OCI-LY7 (cell line): ENCODE results near the gene PTGER4. TPM values are rescaled to one million over a fixed set of nuclear protein-coding genes. Genes with fewer than 3 reads are reported as not detected.

Source experiments
- BruUV-seq: library from RNA; stranded (reverse); fragments of 400-500 nt; replicated peaks from 2 replicates; lab custom pipeline; 2021; lab: Mats Ljungman, UMichigan
- CTCF ChIA-PET: fragments of 300-600 bp; sonication (Branson Sonifier 250); formaldehyde crosslinking; loops from one replicate; lab custom pipeline; 2022; ENCODE audit warnings: antibody characterized with exemption; ENCODE audit not compliant: unreplicated experiment; lab: Charles Lee
- POLR2A ChIA-PET: fragments of 300-600 bp; sonication (Branson Sonifier 250); formaldehyde crosslinking; loops from one replicate; lab custom pipeline; 2022; ENCODE audit warnings: antibody characterized with exemption; lab: Charles Lee
- DNase-seq: peaks from one replicate; pipeline ENCODE4 v3.0.0-alpha.2; 2015; ENCODE audit warnings: low spot score
- H2AFZ ChIP-seq: fragments of 200-600 bp; sonication (generic), shearing (Covaris generic); 2 replicates; pipeline ENCODE4 v1.6.1; 2014; ENCODE audit warnings: mild to moderate bottlenecking, antibody characterized with exemption, low read length, moderate library complexity
- H3K27ac ChIP-seq: fragments of 200-600 bp; sonication (generic); 2 replicates; pipeline ENCODE4 v1.5.1; 2014; ENCODE audit warnings: mixed run types, low read depth, mild to moderate bottlenecking, moderate library complexity, low read length, inconsistent platforms; ENCODE audit not compliant: poor library complexity, severe bottlenecking
- H3K36me3 ChIP-seq: fragments of 200-600 bp; sonication (generic); 2 replicates; pipeline ENCODE4 v1.6.1; 2014; ENCODE audit warnings: mild to moderate bottlenecking, antibody characterized with exemption, low read length, moderate library complexity, mixed read lengths; ENCODE audit not compliant: insufficient read depth
- H3K4me1 ChIP-seq: fragments of 200-600 bp; sonication (generic); 2 replicates; pipeline ENCODE4 v1.5.1; 2014; ENCODE audit warnings: mild to moderate bottlenecking, low read length; ENCODE audit not compliant: insufficient read depth, poor library complexity, severe bottlenecking
- H3K4me2 ChIP-seq: fragments of 200-600 bp; sonication (generic); 2 replicates; pipeline ENCODE4 v1.6.1; 2014; ENCODE audit warnings: mild to moderate bottlenecking, low read length
- H3K4me3 ChIP-seq: fragments of 200-600 bp; sonication (generic); 2 replicates; pipeline ENCODE4 v1.5.1; 2014; ENCODE audit warnings: mild to moderate bottlenecking, low read depth, low read length; ENCODE audit not compliant: poor library complexity, severe bottlenecking
- H3K79me2 ChIP-seq: fragments of 200-600 bp; sonication (generic); 2 replicates; pipeline ENCODE4 v1.6.1; 2016; ENCODE audit warnings: low read depth, mild to moderate bottlenecking, low read length, moderate library complexity, mixed read lengths; ENCODE audit not compliant: insufficient read depth
- H3K9me2 ChIP-seq: fragments of 200-600 bp; sonication (generic); 2 replicates; pipeline ENCODE4 v1.6.1; 2016; ENCODE audit warnings: mild to moderate bottlenecking, low read length, mixed read lengths; ENCODE audit not compliant: insufficient read depth
- H3K9me3 ChIP-seq: fragments of 200-600 bp; sonication (generic); 2 replicates; pipeline ENCODE4 v1.6.1; 2014; ENCODE audit warnings: mild to moderate bottlenecking, mixed run types, low read length, mixed read lengths
- H4K20me1 ChIP-seq: fragments of 200-600 bp; sonication (generic); 2 replicates; pipeline ENCODE4 v1.6.1; 2014; ENCODE audit warnings: mild to moderate bottlenecking, antibody characterized with exemption, low read length, moderate library complexity, mixed read lengths; ENCODE audit not compliant: insufficient read depth
- CTCF ChIP-seq: fragments of 200-600 bp; sonication (generic); conservative IDR thresholded peaks from 2 replicates; pipeline ENCODE4 v1.5.1; 2014; ENCODE audit warnings: mild to moderate bottlenecking, antibody characterized with exemption, low read length, moderate library complexity, mixed read lengths
- EZH2phosphoT487 ChIP-seq: fragments of 200-600 bp; sonication (generic); IDR thresholded peaks from 2 replicates; pipeline ENCODE4 v1.6.1; 2018; ENCODE audit warnings: low read depth, borderline replicate concordance, mild to moderate bottlenecking, mixed run types, antibody characterized with exemption, low read length, moderate library complexity, mixed read lengths
- intact Hi-C: fragments of 100-400 bp; cut with micrococcal nuclease; formaldehyde crosslinking; loops from one replicate; pipeline ENCODE4 v1.10.0; 2022; ENCODE audit not compliant: unreplicated experiment
- total RNA-seq, 2 experiments: library from RNA; depleted of rRNA in 1 of 2; stranded (reverse); fragments of >200 nt in 1 of 2; shearing (Covaris generic) in 1 of 2; gene quantifications; 2 replicates each; pipeline ENCODE4 v1.2.3, GENCODE V29; 2014 to 2022

The PTGER4 gene
- total RNA-seq, 2 experiments from 2014 or later, result 0.49 to 1.4 TPM

DNA sequence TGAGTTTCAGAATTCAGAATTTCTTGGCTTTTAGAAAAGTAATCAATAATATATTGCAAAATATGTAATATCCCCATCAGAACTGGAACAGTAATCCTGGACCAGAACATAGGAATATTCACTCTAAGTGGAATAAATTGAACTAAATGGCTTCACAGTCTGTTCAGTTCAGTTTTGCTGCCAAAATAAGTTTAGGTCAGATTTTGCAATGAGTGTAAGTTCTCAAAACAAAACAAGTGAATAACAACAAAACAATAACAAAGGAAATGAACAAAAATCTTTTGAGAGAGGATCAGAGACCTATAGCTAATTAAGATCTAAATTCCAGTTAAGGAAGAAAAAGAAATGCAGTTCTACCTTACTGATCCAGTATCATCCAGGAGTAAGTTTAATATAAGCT lies 9.3 kb downstream of the PTGER4 start:
- POLR2A ChIA-PET, result interaction anchor here (0.8 kb wide), 1 partner anchor 89 kb away, joined by 4 read pairs; no protein-coding TSS in a partner anchor
- BruUV-seq, result no TSS peak
- no peak for DNase-seq

DNA sequence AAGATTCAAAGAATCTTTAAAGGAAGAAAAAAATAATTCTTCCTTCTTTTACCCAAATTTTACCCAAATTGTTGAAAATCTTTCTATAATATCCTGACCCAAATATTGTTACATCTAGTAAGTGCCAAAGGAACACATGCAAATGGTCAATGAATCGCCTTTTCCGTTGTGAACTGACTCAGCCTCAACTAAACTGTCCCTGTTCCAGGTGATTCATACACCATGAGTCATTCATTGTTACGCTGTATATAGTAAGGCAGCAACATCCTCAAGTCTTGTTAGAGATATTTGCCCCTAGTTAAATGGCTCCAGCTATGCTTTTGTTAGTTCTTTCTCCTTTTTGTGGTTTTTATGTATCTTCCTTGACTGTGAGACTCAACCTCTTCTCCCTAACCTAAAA lies 9.7 kb downstream of the PTGER4 start:
- POLR2A ChIA-PET, result interaction anchor here (0.8 kb wide), 1 partner anchor 90 kb away, joined by 4 read pairs; no protein-coding TSS in a partner anchor
- intact Hi-C loops, result loop anchor here (2.0 to 5.0 kb wide), 5 partner anchors 48 to 1112 kb away; no protein-coding TSS in a partner anchor
- Histone ChIP-seq H3K36me3 (no peaks in the 10 kb centered on the region), H3K9me3 (no peaks in the 10 kb centered on the region), H3K27ac (no peak overlapping the region), H3K4me1 (no peaks in the 10 kb centered on the region), H2AFZ (no peak overlapping the region), H3K9me2 (no peaks in the 10 kb centered on the region), H3K4me3 (no peak overlapping the region), H3K79me2 (no peaks in the 10 kb centered on the region), H4K20me1 (no peaks in the 10 kb centered on the region), H3K4me2 (no peak overlapping the region)
- BruUV-seq, result no TSS peak
- no peak for DNase-seq
- TF ChIP-seq CTCF (no peak), EZH2phosphoT487 (no peak)
- CTCF ChIA-PET, result no interaction called here

More for the DNA sequence above, 9.3 kb downstream of the PTGER4 start:
- H3K4me2 ChIP-seq, result no peak overlapping the region
- TF ChIP-seq EZH2phosphoT487 (no peak), CTCF (no peak)
- CTCF ChIA-PET, result no interaction called here
- no peaks in the 10 kb centered on the region for H3K9me3 ChIP-seq
- no peaks in the 10 kb centered on the region for H3K9me2 ChIP-seq
- H3K4me3 ChIP-seq, result no peak overlapping the region
- intact Hi-C loops, result loop anchor here (1.0 to 5.0 kb wide), 7 partner anchors 48 to 1112 kb away; no protein-coding TSS in a partner anchor
- no peaks in the 10 kb centered on the region for H3K79me2 ChIP-seq
- no peaks in the 10 kb centered on the region for H3K4me1 ChIP-seq
- H3K36me3 ChIP-seq, result no peaks in the 10 kb centered on the region
- H4K20me1 ChIP-seq, result no peaks in the 10 kb centered on the region
- no peak overlapping the region for H3K27ac ChIP-seq
- no peak overlapping the region for H2AFZ ChIP-seq

GRCh38 chr5:40690267-40690666 lies 10.6 kb downstream of the PTGER4 start:
- ChIA-PET POLR2A (interaction anchor here (0.7 kb wide), 1 partner anchor 328 kb away, joined by 4 read pairs; no protein-coding TSS in a partner anchor), CTCF (no interaction called here)
- Histone ChIP-seq H2AFZ (no peak overlapping the region), H3K79me2 (no peaks in the 10 kb centered on the region), H3K4me3 (no peak overlapping the region), H3K27ac (no peak overlapping the region), H3K4me1 (no peaks in the 10 kb centered on the region), H4K20me1 (no peaks in the 10 kb centered on the region), H3K36me3 (no peaks in the 10 kb centered on the region), H3K4me2 (no peak overlapping the region), H3K9me2 (no peaks in the 10 kb centered on the region), H3K9me3 (no peaks in the 10 kb centered on the region)
- no TSS peak for BruUV-seq
- intact Hi-C loops, result no loop called here
- no peak for DNase-seq
- TF ChIP-seq CTCF (no peak), EZH2phosphoT487 (no peak)
